ENCODE results near the gene PCDHGB7. TPM values are rescaled to one million over a fixed set of nuclear protein-coding genes. Genes with fewer than 3 reads are reported as not detected.

PCDHGB7 gene
- total RNA-seq, 4 donors from 2014 or later, result 7.0 to 10.1 (median 9.1) TPM

DNA sequence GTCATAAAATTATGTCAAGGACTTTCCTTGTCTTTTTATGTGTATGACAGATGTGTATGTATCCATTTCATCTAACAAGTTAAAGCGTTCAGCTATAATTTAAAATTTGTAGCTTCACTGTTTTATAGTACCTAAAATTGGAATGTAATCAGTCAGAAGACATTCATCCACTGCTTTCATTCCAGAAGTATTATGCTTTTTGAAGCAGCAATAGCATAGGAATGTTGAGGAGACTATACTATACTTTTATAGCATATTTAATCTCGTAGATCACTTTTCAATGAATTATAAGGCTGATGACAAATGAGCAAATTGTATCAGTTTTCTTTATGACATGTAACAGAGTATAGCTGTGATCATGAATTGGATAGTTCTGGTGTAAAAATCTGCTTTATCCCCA, 19.7 kb downstream of the PCDHGB7 start:
- no peak for DNase-seq
- H3K36me3 ChIP-seq, result no peaks in the 10 kb centered on the region
- peaks cover 58 to 76% of the 10 kb centered on the region in 2 donors for H3K9me3 ChIP-seq
- no peaks in the 10 kb centered on the region for H3K27me3 ChIP-seq
- no peak overlapping the region for H3K27ac ChIP-seq
- intact Hi-C loops (cut with DNase I; ENCODE audit: low total_unique reads), result no loop called here
- no peak overlapping the region for H3K4me3 ChIP-seq
- no peak for TF ChIP-seq CTCF (IDR thresholded peaks at IDR 0.05)
- TF ChIP-seq POLR2AphosphoS5 (IDR thresholded peaks at IDR 0.05), result no peak
- TF ChIP-seq EP300 (IDR thresholded peaks at IDR 0.05; ENCODE audit: low read depth), result no peak
- TF ChIP-seq POLR2A (IDR thresholded peaks at IDR 0.05), result no peak
- no peaks in the 10 kb centered on the region for H3K4me1 ChIP-seq
- in situ Hi-C loops (cut with MboI; ENCODE audit: low pct_ligation_motif_present in 1 of 4, low pct_unique_long_range_greater_than_20kb in 1 of 4, low sequenced_read_pairs in 3 of 4), result no loop called here
- WGBS, 2 donors (ENCODE audit: low coverage in 1 of 2), result 80 to 94% methylated on average over 2 of the region's 2 CpGs

- no peak for TF ChIP-seq CTCF (IDR thresholded peaks at IDR 0.05)
- no peak for TF ChIP-seq EP300 (IDR thresholded peaks at IDR 0.05; ENCODE audit: low read depth)
- no peak for TF ChIP-seq POLR2A (IDR thresholded peaks at IDR 0.05)
- TF ChIP-seq POLR2AphosphoS5 (IDR thresholded peaks at IDR 0.05), result no peak
- WGBS, 2 donors (ENCODE audit: low coverage in 1 of 2), result 75 to 81% methylated on average over 7 to 10 of the region's 10 CpGs
- H3K4me1 ChIP-seq, result no peaks in the 10 kb centered on the region
- H3K27me3 ChIP-seq, result no peaks in the 10 kb centered on the region
- no peaks in the 10 kb centered on the region for H3K36me3 ChIP-seq
- H3K27ac ChIP-seq, result no peak overlapping the region
- DNase-seq, result no peak
- H3K9me3 ChIP-seq, result peaks cover 44 to 55% of the 10 kb centered on the region in 2 donors
- no peak overlapping the region for H3K4me3 ChIP-seq
- intact Hi-C loops (cut with DNase I; ENCODE audit: low total_unique reads), result no loop called here
- in situ Hi-C loops (cut with MboI; ENCODE audit: low pct_ligation_motif_present in 1 of 4, low pct_unique_long_range_greater_than_20kb in 1 of 4, low sequenced_read_pairs in 3 of 4), result no loop called here
These were observed 22.1 kb downstream of the PCDHGB7 start for GRCh38 chr5:141439411-141440141.

DNA sequence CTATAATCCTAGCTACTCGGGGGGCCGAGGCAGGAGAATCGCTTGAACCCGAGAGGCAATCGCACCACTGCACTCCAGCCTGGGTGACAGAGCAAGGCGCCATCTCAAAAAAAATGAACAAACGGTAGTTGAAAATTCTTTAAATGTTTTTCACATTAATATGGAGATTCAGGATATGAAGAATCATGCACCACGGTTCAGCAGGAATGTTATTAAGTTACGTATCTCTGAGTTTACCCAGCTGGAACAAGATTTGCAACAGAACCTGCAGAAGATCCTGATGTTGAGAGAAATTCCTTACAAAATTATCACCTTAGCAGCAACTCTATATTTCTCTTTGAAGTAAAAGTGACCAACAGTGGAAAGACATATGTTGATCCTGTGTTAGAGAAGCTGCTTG, 22.9 kb downstream of the PCDHGB7 start:
- peaks cover 42 to 53% of the 10 kb centered on the region in 2 donors for H3K9me3 ChIP-seq

DNA sequence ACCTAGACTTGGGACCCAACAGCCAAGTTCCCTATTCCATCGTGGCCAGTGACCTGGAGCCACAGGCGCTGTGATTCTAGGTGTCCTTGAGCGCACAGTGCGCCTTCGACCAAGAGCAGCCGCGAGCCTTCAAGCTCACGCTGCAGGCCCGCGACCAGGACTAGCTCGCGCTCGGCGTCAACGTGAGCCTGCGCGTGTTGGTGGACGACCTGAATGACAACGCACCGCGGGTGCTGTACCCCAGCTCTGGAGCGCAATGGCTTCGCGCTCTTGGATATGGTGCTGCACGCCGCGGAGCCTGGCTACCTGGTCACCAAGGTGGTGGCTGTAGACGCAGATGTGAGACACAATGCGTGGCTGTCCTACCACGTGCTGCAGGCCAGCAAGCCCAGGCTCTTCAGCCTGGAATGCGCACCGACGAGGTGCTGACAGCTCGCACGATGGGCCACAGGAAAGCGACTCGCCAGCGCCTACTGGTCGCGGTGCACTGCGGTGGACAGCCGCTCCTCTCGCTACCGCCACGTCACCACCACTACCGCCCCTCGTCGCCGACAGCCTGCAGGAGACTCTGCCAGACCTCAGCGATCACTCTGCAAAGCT, 24.2 kb downstream of the PCDHGB7 start:
- TF ChIP-seq EP300 (IDR thresholded peaks at IDR 0.05; ENCODE audit: low read depth) (no peak), CTCF (IDR thresholded peaks at IDR 0.05) (no peak), POLR2AphosphoS5 (IDR thresholded peaks at IDR 0.05) (no peak), POLR2A (IDR thresholded peaks at IDR 0.05) (no peak)
- WGBS, 2 donors (ENCODE audit: low coverage in 1 of 2), result 75% methylated on average over 50 of the region's 50 CpGs; no CpG with 5 or more reads in 1 of the 2 donors
- H3K27ac ChIP-seq, result no peak overlapping the region
- H3K27me3 ChIP-seq, result no peaks in the 10 kb centered on the region
- in situ Hi-C loops (cut with MboI; ENCODE audit: low pct_ligation_motif_present in 1 of 4, low pct_unique_long_range_greater_than_20kb in 1 of 4, low sequenced_read_pairs in 3 of 4) (no loop called here), intact Hi-C loops (cut with DNase I; ENCODE audit: low total_unique reads) (no loop called here)
- no peak overlapping the region for H3K4me3 ChIP-seq
- H3K9me3 ChIP-seq, result peaks cover 42 to 45% of the 10 kb centered on the region in 2 donors
- no peaks in the 10 kb centered on the region for H3K4me1 ChIP-seq
- no peak for DNase-seq
- H3K36me3 ChIP-seq, result no peaks in the 10 kb centered on the region

More for the DNA sequence above, 22.9 kb downstream of the PCDHGB7 start:
- intact Hi-C loops (cut with DNase I; ENCODE audit: low total_unique reads) (no loop called here), in situ Hi-C loops (cut with MboI; ENCODE audit: low pct_ligation_motif_present in 1 of 4, low pct_unique_long_range_greater_than_20kb in 1 of 4, low sequenced_read_pairs in 3 of 4) (no loop called here)
- Histone ChIP-seq H3K27me3 (no peaks in the 10 kb centered on the region), H3K27ac (no peak overlapping the region), H3K4me3 (no peak overlapping the region), H3K36me3 (no peaks in the 10 kb centered on the region), H3K4me1 (no peaks in the 10 kb centered on the region)
- no peak for DNase-seq
- no peak for TF ChIP-seq POLR2AphosphoS5 (IDR thresholded peaks at IDR 0.05)
- 90 to 95% methylated on average over 9 of the region's 9 CpGs for WGBS, 2 donors (ENCODE audit: low coverage in 1 of 2)

Measured in transverse colon (tissue), 4 donors.